ENCODE measurements around the gene MOGAT2. TPM values are rescaled to one million over a fixed set of nuclear protein-coding genes. Genes with fewer than 3 reads are reported as not detected.

MOGAT2 gene
- total RNA-seq, 1 experiment from 2014 or later = 0.08 TPM

GRCh38 chr11:75766443-75767227 is 49.0 kb downstream of the MOGAT2 start:
- DNase-seq (ENCODE audit: low read depth, low spot score) (no peak), ATAC-seq (no peak)
- POLR2A ChIA-PET = no interaction called here
- Histone ChIP-seq H3K4me3 (ENCODE audit: low read depth in 2 of 2, low read length in 2 of 2) (no peak overlapping the region), H3K4me1 (ENCODE audit: control insufficient read depth, insufficient read depth, low read length) (peaks cover 11% of the 10 kb centered on the region; the same call in 1 of the 2 replicates), H3K36me3 (ENCODE audit: control insufficient read depth, insufficient read depth, low read length) (no peaks in the 10 kb centered on the region), H3K27ac (ENCODE audit: low read length) (no peak overlapping the region), H3K9me3 (ENCODE audit: control insufficient read depth, insufficient read depth, low read depth, low read length) (no peaks in the 10 kb centered on the region), H3K27me3 (ENCODE audit: control insufficient read depth, insufficient read depth, low read length) (no peaks in the 10 kb centered on the region)
- CTCF ChIA-PET = no interaction called here
- BruUV-seq (replicated peaks) = no TSS peak
- no peak for TF ChIP-seq TCF7L2 (IDR thresholded peaks at IDR 0.05; ENCODE audit: low read depth, low read length)
- TF ChIP-seq CTCF (IDR thresholded peaks at IDR 0.05) = no peak
- no peak for TF ChIP-seq POLR2AphosphoS5 (IDR thresholded peaks at IDR 0.05; ENCODE audit: low read depth, low read length)
- no peak for TF ChIP-seq SIN3A (IDR thresholded peaks at IDR 0.05; ENCODE audit: borderline replicate concordance, insufficient read depth, low read depth, low read length)
- TF ChIP-seq, protein P1, sequence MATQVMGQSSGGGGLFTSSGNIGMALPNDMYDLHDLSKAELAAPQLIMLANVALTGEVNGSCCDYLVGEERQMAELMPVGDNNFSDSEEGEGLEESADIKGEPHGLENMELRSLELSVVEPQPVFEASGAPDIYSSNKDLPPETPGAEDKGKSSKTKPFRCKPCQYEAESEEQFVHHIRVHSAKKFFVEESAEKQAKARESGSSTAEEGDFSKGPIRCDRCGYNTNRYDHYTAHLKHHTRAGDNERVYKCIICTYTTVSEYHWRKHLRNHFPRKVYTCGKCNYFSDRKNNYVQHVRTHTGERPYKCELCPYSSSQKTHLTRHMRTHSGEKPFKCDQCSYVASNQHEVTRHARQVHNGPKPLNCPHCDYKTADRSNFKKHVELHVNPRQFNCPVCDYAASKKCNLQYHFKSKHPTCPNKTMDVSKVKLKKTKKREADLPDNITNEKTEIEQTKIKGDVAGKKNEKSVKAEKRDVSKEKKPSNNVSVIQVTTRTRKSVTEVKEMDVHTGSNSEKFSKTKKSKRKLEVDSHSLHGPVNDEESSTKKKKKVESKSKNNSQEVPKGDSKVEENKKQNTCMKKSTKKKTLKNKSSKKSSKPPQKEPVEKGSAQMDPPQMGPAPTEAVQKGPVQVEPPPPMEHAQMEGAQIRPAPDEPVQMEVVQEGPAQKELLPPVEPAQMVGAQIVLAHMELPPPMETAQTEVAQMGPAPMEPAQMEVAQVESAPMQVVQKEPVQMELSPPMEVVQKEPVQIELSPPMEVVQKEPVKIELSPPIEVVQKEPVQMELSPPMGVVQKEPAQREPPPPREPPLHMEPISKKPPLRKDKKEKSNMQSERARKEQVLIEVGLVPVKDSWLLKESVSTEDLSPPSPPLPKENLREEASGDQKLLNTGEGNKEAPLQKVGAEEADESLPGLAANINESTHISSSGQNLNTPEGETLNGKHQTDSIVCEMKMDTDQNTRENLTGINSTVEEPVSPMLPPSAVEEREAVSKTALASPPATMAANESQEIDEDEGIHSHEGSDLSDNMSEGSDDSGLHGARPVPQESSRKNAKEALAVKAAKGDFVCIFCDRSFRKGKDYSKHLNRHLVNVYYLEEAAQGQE (IDR thresholded peaks at IDR 0.05; ENCODE audit: insufficient read depth in 1 of 2, low read depth in 2 of 2, low read length in 1 of 2) = no peak
- in situ Hi-C loops (cut with HindIII; ENCODE audit: low pct_unique_long_range_greater_than_20kb, low sequenced_read_pairs) = no loop called here
- intact Hi-C loops (cut with micrococcal nuclease; ENCODE audit: unreplicated experiment) = no loop called here

GRCh38 chr11:75767228-75767572 is 49.6 kb downstream of the MOGAT2 start:
- TF ChIP-seq TCF7L2 (IDR thresholded peaks at IDR 0.05; ENCODE audit: low read depth, low read length) = no peak
- TF ChIP-seq CTCF (IDR thresholded peaks at IDR 0.05) = no peak
- CTCF ChIA-PET = no interaction called here
- no peak for ATAC-seq

More at GRCh38 chr11:75767228-75767572, 49.6 kb downstream of the MOGAT2 start:
- H3K36me3 ChIP-seq (ENCODE audit: control insufficient read depth, insufficient read depth, low read length) = no peaks in the 10 kb centered on the region
- in situ Hi-C loops (cut with HindIII; ENCODE audit: low pct_unique_long_range_greater_than_20kb, low sequenced_read_pairs) = no loop called here
- no peak overlapping the region for H3K27ac ChIP-seq (ENCODE audit: low read length)
- no peak overlapping the region for H3K4me3 ChIP-seq (ENCODE audit: low read depth in 2 of 2, low read length in 2 of 2)
- no peaks in the 10 kb centered on the region for H3K9me3 ChIP-seq (ENCODE audit: control insufficient read depth, insufficient read depth, low read depth, low read length)
- intact Hi-C loops (cut with micrococcal nuclease; ENCODE audit: unreplicated experiment) = no loop called here
- POLR2A ChIA-PET = no interaction called here
- BruUV-seq (replicated peaks) = no TSS peak
- H3K4me1 ChIP-seq (ENCODE audit: control insufficient read depth, insufficient read depth, low read length) = peaks cover 11% of the 10 kb centered on the region; the same call in 1 of the 2 replicates
- H3K27me3 ChIP-seq (ENCODE audit: control insufficient read depth, insufficient read depth, low read length) = no peaks in the 10 kb centered on the region
- no peak for DNase-seq (ENCODE audit: low read depth, low spot score)

Measured in Panc1 (cell line).